NCI-H1417 (cell line): ENCODE results near the gene SYT9.

Experiments used
- DNase-seq, 3 experiments: peaks; one replicate each; lab custom pipeline; 2025; lab: John Stamatoyannopoulos, UW

Gene SYT9

GRCh38 chr11:7471071-7471470, 219.4 kb downstream of the SYT9 start:
- no peak for DNase-seq

- no peak for DNase-seq
Observed at GRCh38 chr11:7473717-7474116, 222.0 kb downstream of the SYT9 start.

GRCh38 chr11:7480113-7480512, 228.4 kb downstream of the SYT9 start:
- no peak for DNase-seq

- no peak for DNase-seq
Observed at GRCh38 chr11:7484131-7484530, 232.4 kb downstream of the SYT9 start.

- no peak for DNase-seq
Observed at GRCh38 chr11:7484645-7485044, 232.9 kb downstream of the SYT9 start.

GRCh38 chr11:7485186-7486097, 233.7 kb downstream of the SYT9 start, which contains the start of gene OLFML1:
TSS of gene OLFML1 (plus strand) at chr11:7485506. CDS start at chr11:7485876, 370 bp downstream.
- no peak for DNase-seq

- no peak for DNase-seq
Observed at GRCh38 chr11:7486098-7486780, 234.5 kb downstream of the SYT9 start.

GRCh38 chr11:7486781-7487140, 235.1 kb downstream of the SYT9 start:
- no peak for DNase-seq

GRCh38 chr11:7487360-7487759, 235.7 kb downstream of the SYT9 start:
- DNase-seq, result no peak

GRCh38 chr11:7488681-7489080, 237.0 kb downstream of the SYT9 start:
- DNase-seq, result no peak

GRCh38 chr11:7489376-7489775, 237.7 kb downstream of the SYT9 start:
- DNase-seq, result no peak

- DNase-seq, result no peak
Observed at GRCh38 chr11:7490054-7490453, 238.3 kb downstream of the SYT9 start.

GRCh38 chr11:7490535-7490934, 238.8 kb downstream of the SYT9 start:
- no peak for DNase-seq

- no peak for DNase-seq
Observed at GRCh38 chr11:7492253-7492652, 240.5 kb downstream of the SYT9 start.

- no peak for DNase-seq
Observed at GRCh38 chr11:7493670-7494069, 242.0 kb downstream of the SYT9 start.

- no peak for DNase-seq
Observed at GRCh38 chr11:7494086-7494745, 242.5 kb downstream of the SYT9 start.

GRCh38 chr11:7495882-7496551, 244.3 kb downstream of the SYT9 start:
- no peak for DNase-seq

GRCh38 chr11:7498193-7498592, 246.5 kb downstream of the SYT9 start:
- DNase-seq, result no peak

- DNase-seq, result no peak
Observed at GRCh38 chr11:7499081-7499480, 247.4 kb downstream of the SYT9 start.

- no peak for DNase-seq
Observed at GRCh38 chr11:7500251-7500650, 248.5 kb downstream of the SYT9 start.

- DNase-seq, result no peak
Observed at GRCh38 chr11:7501251-7501650, 249.5 kb downstream of the SYT9 start.

GRCh38 chr11:7501894-7502293, 250.2 kb downstream of the SYT9 start:
- DNase-seq, result no peak
